ENCODE results near the gene MYOF.
"Not testable (repeated sequence)": the region's sequence is repeated elsewhere in the genome, so short reads cannot be mapped to it uniquely, and the experiment has no call there.

Gene MYOF

GRCh38 chr10:93435621-93436397 lies 46.3 kb downstream of the MYOF start:
- FAIRE-seq (no peak), DNase-seq (ENCODE audit: extremely low spot score, insufficient read length, low read depth) (no peak)

- FAIRE-seq (no peak), DNase-seq (ENCODE audit: extremely low spot score, insufficient read length, low read depth) (no peak)
Measured at GRCh38 chr10:93434991-93435491, 47.1 kb downstream of the MYOF start.

GRCh38 chr10:93431361-93431760 lies 50.8 kb downstream of the MYOF start:
- FAIRE-seq (no peak), DNase-seq (ENCODE audit: extremely low spot score, insufficient read length, low read depth) (no peak)

- FAIRE-seq: no peak
- DNase-seq (ENCODE audit: extremely low spot score, insufficient read length, low read depth): no peak
Measured at GRCh38 chr10:93425861-93426260, 56.3 kb downstream of the MYOF start.

GRCh38 chr10:93422118-93422517 lies 60.0 kb downstream of the MYOF start:
- FAIRE-seq (no peak), DNase-seq (ENCODE audit: extremely low spot score, insufficient read length, low read depth) (no peak)

GRCh38 chr10:93420944-93421825 lies 60.9 kb downstream of the MYOF start:
- FAIRE-seq: no peak
- DNase-seq (ENCODE audit: extremely low spot score, insufficient read length, low read depth): no peak

GRCh38 chr10:93420091-93420490 lies 62.0 kb downstream of the MYOF start:
- FAIRE-seq: no peak

GRCh38 chr10:93419016-93419415 lies 63.1 kb downstream of the MYOF start:
- not testable (repeated sequence) for DNase-seq (ENCODE audit: extremely low spot score, insufficient read length, low read depth)

More at GRCh38 chr10:93420091-93420490, 62.0 kb downstream of the MYOF start:
- DNase-seq (ENCODE audit: extremely low spot score, insufficient read length, low read depth): no peak

GRCh38 chr10:93417921-93418320 lies 64.2 kb downstream of the MYOF start:
- DNase-seq (ENCODE audit: extremely low spot score, insufficient read length, low read depth) (no peak), FAIRE-seq (no peak)

More at GRCh38 chr10:93419016-93419415, 63.1 kb downstream of the MYOF start:
- FAIRE-seq: not testable (repeated sequence)

GRCh38 chr10:93417266-93417665 lies 64.9 kb downstream of the MYOF start:
- no peak for FAIRE-seq
- no peak for DNase-seq (ENCODE audit: extremely low spot score, insufficient read length, low read depth)

- DNase-seq (ENCODE audit: extremely low spot score, insufficient read length, low read depth): no peak
- no peak for FAIRE-seq
Measured at GRCh38 chr10:93416824-93417223, 65.3 kb downstream of the MYOF start.

- DNase-seq (ENCODE audit: extremely low spot score, insufficient read length, low read depth) (no peak), FAIRE-seq (no peak)
Measured at GRCh38 chr10:93415693-93416092, 66.4 kb downstream of the MYOF start.

- DNase-seq (ENCODE audit: extremely low spot score, insufficient read length, low read depth) (no peak), FAIRE-seq (no peak)
Measured at GRCh38 chr10:93413252-93413689, 68.9 kb downstream of the MYOF start.

- no peak for FAIRE-seq
- no peak for DNase-seq (ENCODE audit: extremely low spot score, insufficient read length, low read depth)
Measured at GRCh38 chr10:93412801-93413200, 69.3 kb downstream of the MYOF start.

GRCh38 chr10:93410697-93411348 lies 71.3 kb downstream of the MYOF start:
- no peak for FAIRE-seq

GRCh38 chr10:93408783-93409182 lies 73.4 kb downstream of the MYOF start:
- DNase-seq (ENCODE audit: extremely low spot score, insufficient read length, low read depth): no peak
- no peak for FAIRE-seq

More at GRCh38 chr10:93410697-93411348, 71.3 kb downstream of the MYOF start:
- DNase-seq (ENCODE audit: extremely low spot score, insufficient read length, low read depth): no peak

GRCh38 chr10:93406364-93407145 lies 75.6 kb downstream of the MYOF start:
- FAIRE-seq (no peak), DNase-seq (ENCODE audit: extremely low spot score, insufficient read length, low read depth) (no peak)

- DNase-seq (ENCODE audit: extremely low spot score, insufficient read length, low read depth) (no peak), FAIRE-seq (no peak)
Measured at GRCh38 chr10:93404048-93404354, 78.1 kb downstream of the MYOF start.

GRCh38 chr10:93403152-93404047 lies 78.7 kb downstream of the MYOF start:
- DNase-seq (ENCODE audit: extremely low spot score, insufficient read length, low read depth) (no peak), FAIRE-seq (no peak)
